Lower leg skin (tissue), 3 donors: ENCODE results near the gene CRELD1.

Source experiments
- POLR2A ChIP-seq, 2 donors: fragments of 450-650 bp; IDR thresholded peaks; one replicate each; pipeline ENCODE4 v1.6.1; 2016 to 2017; ENCODE audit warnings: antibody characterized with exemption in 2 of 2, mild to moderate bottlenecking in 1 of 2, moderate library complexity in 1 of 2
- TF ChIP-seq, protein P1 (sequence below), 3 donors: fragments of 450-650 bp; IDR thresholded peaks; one replicate each; pipeline ENCODE4 v1.5.1; 2016; ENCODE audit warnings: antibody characterized with exemption in 3 of 3, mild to moderate bottlenecking in 3 of 3, moderate library complexity in 2 of 3

DNA sequence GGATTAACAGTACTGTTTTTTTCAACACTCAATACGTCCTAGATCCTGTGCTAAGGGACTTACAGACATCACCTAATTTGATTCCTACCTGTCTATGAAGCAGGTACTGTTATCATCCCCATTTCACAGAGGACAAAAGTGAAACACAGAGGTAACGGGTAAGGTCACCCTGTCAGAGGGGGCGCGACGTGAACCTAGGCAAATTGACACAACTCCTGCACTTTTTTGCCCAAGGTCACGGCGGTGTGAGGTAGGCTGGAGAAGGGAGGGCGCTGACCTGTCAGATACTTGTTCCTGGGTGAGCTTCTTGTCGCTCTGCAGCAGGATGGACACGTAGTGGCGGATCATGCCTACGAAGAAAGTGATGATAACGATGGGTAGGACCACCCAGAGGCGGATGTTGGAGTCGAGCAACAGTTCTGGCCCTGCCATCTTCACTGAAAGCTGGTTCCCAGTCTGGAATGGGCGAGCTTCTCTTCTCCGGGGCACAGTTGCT, 52.6 kb downstream of the CRELD1 start:
- TF ChIP-seq, protein P1, sequence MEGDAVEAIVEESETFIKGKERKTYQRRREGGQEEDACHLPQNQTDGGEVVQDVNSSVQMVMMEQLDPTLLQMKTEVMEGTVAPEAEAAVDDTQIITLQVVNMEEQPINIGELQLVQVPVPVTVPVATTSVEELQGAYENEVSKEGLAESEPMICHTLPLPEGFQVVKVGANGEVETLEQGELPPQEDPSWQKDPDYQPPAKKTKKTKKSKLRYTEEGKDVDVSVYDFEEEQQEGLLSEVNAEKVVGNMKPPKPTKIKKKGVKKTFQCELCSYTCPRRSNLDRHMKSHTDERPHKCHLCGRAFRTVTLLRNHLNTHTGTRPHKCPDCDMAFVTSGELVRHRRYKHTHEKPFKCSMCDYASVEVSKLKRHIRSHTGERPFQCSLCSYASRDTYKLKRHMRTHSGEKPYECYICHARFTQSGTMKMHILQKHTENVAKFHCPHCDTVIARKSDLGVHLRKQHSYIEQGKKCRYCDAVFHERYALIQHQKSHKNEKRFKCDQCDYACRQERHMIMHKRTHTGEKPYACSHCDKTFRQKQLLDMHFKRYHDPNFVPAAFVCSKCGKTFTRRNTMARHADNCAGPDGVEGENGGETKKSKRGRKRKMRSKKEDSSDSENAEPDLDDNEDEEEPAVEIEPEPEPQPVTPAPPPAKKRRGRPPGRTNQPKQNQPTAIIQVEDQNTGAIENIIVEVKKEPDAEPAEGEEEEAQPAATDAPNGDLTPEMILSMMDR (IDR thresholded peaks at IDR 0.05): no peak
- TF ChIP-seq POLR2A (IDR thresholded peaks at IDR 0.05): no peak
